CD4-positive, alpha-beta T cell (primary cell): ENCODE results near the gene OLFM1. TPM values are rescaled to one million over a fixed set of nuclear protein-coding genes. Genes with fewer than 3 reads are reported as not detected.

ENCODE experiments used
- ATAC-seq: fragments of 200-7000 bp; cut with Tn5 transposase; one replicate; pipeline ENCODE4 v1.10.0; 2022; ENCODE audit warnings: mild to moderate bottlenecking; ENCODE audit not compliant: poor library complexity
- CTCF ChIA-PET: fragments of 350-600 bp; sonication (Branson Sonifier 250); formaldehyde crosslinking; loops from one replicate; lab custom pipeline; 2021; ENCODE audit warnings: antibody characterized with exemption, inconsistent platforms; lab: Charles Lee
- POLR2A ChIA-PET: fragments of 350-600 bp; sonication (Branson Sonifier 250); formaldehyde crosslinking; loops from one replicate; lab custom pipeline; 2021; ENCODE audit warnings: antibody characterized with exemption, inconsistent platforms; lab: Charles Lee
- DNase-seq, 14 experiments: peaks; one replicate each; pipeline ENCODE4 v3.0.0-alpha.2; 2013 to 2020; ENCODE audit warnings: mixed read lengths in 2 of 14
- H3K27ac ChIP-seq, 2 donors: one replicate each; pipeline versions ENCODE4 v1.5.1 to v1.7.0; 2013; ENCODE audit warnings: low read length in 2 of 2, low read depth in 1 of 2, mild to moderate bottlenecking in 1 of 2
- H3K27me3 ChIP-seq, 2 experiments: 1 replicate in 1 of 2; 2 replicates in 1 of 2; pipeline versions ENCODE4 v1.6.1 to v1.7.0; 2013; ENCODE audit warnings: low read length in 2 of 2, control low read depth in 1 of 2, mild to moderate bottlenecking in 1 of 2, moderate library complexity in 1 of 2; ENCODE audit not compliant: insufficient read depth in 2 of 2, control insufficient read depth in 1 of 2
- H3K36me3 ChIP-seq: one replicate; pipeline ENCODE4 v1.6.1; 2013; ENCODE audit warnings: low read length, control low read depth; ENCODE audit not compliant: insufficient read depth
- H3K4me1 ChIP-seq: one replicate; pipeline ENCODE4 v1.6.1; 2013; ENCODE audit warnings: low read length, control low read depth; ENCODE audit not compliant: insufficient read depth
- H3K4me3 ChIP-seq: one replicate; pipeline ENCODE4 v1.5.1; 2013; ENCODE audit warnings: mild to moderate bottlenecking, low read length, moderate library complexity
- H3K9me3 ChIP-seq, 2 experiments: 1 replicate in 1 of 2; 2 replicates in 1 of 2; pipeline versions ENCODE4 v1.6.1 to v1.7.0; 2013; ENCODE audit warnings: low read length in 2 of 2, mild to moderate bottlenecking in 2 of 2, control low read depth in 1 of 2, moderate library complexity in 1 of 2; ENCODE audit not compliant: control insufficient read depth in 1 of 2, insufficient read depth in 1 of 2
- H3K27ac Mint-ChIP-seq: one replicate; pipeline ENCODE4 v1.8.0; 2020; ENCODE audit warnings: mixed read lengths
- H3K27me3 Mint-ChIP-seq: one replicate; pipeline ENCODE4 v1.8.0; 2021; ENCODE audit warnings: mixed read lengths
- H3K36me3 Mint-ChIP-seq: one replicate; pipeline ENCODE4 v1.8.0; 2021; ENCODE audit warnings: low read depth, mixed read lengths
- H3K4me1 Mint-ChIP-seq: one replicate; pipeline ENCODE4 v1.8.0; 2021; ENCODE audit warnings: low read depth, mixed read lengths
- H3K4me3 Mint-ChIP-seq: one replicate; pipeline ENCODE4 v1.8.0; 2020; ENCODE audit warnings: mild to moderate bottlenecking, mixed read lengths
- H3K9me3 Mint-ChIP-seq: one replicate; pipeline ENCODE4 v1.8.0; 2020; ENCODE audit warnings: mixed read lengths
- intact Hi-C, 2 experiments: fragments of 100-400 bp; cut with DNase I in 1 of 2; cut with micrococcal nuclease in 1 of 2; formaldehyde crosslinking; loops; one replicate each; pipeline versions ENCODE4 v1.15.1 to v1.9.0; 2023 to 2025; cut with DNase I, micrococcal nuclease
- total RNA-seq, 174 experiments: library from RNA in 2 of 174; stranded (reverse) in 2 of 174; gene quantifications; one replicate each; pipeline ENCODE4 v1.2.3 and lab custom pipeline; 2021 to 2026
- TF ChIP-seq, protein P1 (sequence below): fragments of 200-600 bp; IDR thresholded peaks from one replicate; pipeline ENCODE4 v1.8.0; 2022; ENCODE audit warnings: antibody characterized with exemption, mild to moderate bottlenecking

OLFM1 gene
- total RNA-seq, 2 experiments from 2014 or later, result not detected

- ChIA-PET CTCF (no interaction called here), POLR2A (no interaction called here)
- Histone ChIP-seq H3K4me1 (no peaks in the 10 kb centered on the region), H3K4me3 (no peak overlapping the region), H3K27ac (no peak overlapping the region), H3K27me3 (peaks cover 12 to 29% of the 10 kb centered on the region in 2 experiments), H3K36me3 (no peaks in the 10 kb centered on the region), H3K9me3 (peaks cover 0 to 22% of the 10 kb centered on the region in 2 experiments)
- TF ChIP-seq, protein P1, sequence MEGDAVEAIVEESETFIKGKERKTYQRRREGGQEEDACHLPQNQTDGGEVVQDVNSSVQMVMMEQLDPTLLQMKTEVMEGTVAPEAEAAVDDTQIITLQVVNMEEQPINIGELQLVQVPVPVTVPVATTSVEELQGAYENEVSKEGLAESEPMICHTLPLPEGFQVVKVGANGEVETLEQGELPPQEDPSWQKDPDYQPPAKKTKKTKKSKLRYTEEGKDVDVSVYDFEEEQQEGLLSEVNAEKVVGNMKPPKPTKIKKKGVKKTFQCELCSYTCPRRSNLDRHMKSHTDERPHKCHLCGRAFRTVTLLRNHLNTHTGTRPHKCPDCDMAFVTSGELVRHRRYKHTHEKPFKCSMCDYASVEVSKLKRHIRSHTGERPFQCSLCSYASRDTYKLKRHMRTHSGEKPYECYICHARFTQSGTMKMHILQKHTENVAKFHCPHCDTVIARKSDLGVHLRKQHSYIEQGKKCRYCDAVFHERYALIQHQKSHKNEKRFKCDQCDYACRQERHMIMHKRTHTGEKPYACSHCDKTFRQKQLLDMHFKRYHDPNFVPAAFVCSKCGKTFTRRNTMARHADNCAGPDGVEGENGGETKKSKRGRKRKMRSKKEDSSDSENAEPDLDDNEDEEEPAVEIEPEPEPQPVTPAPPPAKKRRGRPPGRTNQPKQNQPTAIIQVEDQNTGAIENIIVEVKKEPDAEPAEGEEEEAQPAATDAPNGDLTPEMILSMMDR, result no peak
- Mint-ChIP-seq H3K4me3 (no peak overlapping the region), H3K4me1 (no peaks in the 10 kb centered on the region), H3K9me3 (no peaks in the 10 kb centered on the region), H3K36me3 (no peaks in the 10 kb centered on the region), H3K27me3 (peaks cover 51% of the 10 kb centered on the region), H3K27ac (no peak overlapping the region)
- no peak for DNase-seq
- intact Hi-C loops, result no loop called here
- ATAC-seq, result no peak
These were observed 8.4 kb upstream of the OLFM1 start for GRCh38 chr9:135079018-135079417.

DNA sequence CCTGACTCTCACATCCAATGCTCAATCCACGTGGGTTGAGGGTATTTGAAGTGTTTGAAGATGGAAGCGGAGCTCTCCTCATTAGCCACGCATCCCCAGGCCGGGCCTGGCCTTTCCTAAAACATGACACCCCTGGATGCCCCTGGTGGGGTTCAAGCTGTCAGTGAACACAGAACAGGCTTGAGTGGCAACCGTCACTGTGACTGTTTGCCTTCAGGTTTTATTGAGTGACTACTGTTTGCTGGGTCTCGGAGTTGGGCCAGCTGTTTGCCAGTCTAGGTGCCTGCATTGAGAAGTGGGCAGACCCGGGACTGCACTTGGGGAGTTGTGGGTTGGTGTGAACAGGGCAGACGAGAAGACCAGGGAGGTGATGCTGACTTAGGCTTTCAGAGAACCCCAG lies 7.8 kb upstream of the OLFM1 start:
- H3K36me3 Mint-ChIP-seq, result no peaks in the 10 kb centered on the region
- no peak overlapping the region for H3K4me3 Mint-ChIP-seq
- H3K36me3 ChIP-seq, result no peaks in the 10 kb centered on the region
- peaks cover 12 to 31% of the 10 kb centered on the region in 2 experiments for H3K27me3 ChIP-seq
- no peak overlapping the region for H3K4me3 ChIP-seq
- no peak overlapping the region for H3K27ac Mint-ChIP-seq
- ATAC-seq, result no peak
- H3K4me1 Mint-ChIP-seq, result no peaks in the 10 kb centered on the region
- no peak overlapping the region for H3K27ac ChIP-seq
- H3K9me3 ChIP-seq, result peaks cover 0 to 22% of the 10 kb centered on the region in 2 experiments
- ChIA-PET POLR2A (no interaction called here), CTCF (no interaction called here)
- DNase-seq, result no peak
- intact Hi-C loops, result no loop called here
- no peaks in the 10 kb centered on the region for H3K9me3 Mint-ChIP-seq
- peaks cover 53% of the 10 kb centered on the region for H3K27me3 Mint-ChIP-seq
- TF ChIP-seq, protein P1, result no peak
- H3K4me1 ChIP-seq, result no peaks in the 10 kb centered on the region

DNA sequence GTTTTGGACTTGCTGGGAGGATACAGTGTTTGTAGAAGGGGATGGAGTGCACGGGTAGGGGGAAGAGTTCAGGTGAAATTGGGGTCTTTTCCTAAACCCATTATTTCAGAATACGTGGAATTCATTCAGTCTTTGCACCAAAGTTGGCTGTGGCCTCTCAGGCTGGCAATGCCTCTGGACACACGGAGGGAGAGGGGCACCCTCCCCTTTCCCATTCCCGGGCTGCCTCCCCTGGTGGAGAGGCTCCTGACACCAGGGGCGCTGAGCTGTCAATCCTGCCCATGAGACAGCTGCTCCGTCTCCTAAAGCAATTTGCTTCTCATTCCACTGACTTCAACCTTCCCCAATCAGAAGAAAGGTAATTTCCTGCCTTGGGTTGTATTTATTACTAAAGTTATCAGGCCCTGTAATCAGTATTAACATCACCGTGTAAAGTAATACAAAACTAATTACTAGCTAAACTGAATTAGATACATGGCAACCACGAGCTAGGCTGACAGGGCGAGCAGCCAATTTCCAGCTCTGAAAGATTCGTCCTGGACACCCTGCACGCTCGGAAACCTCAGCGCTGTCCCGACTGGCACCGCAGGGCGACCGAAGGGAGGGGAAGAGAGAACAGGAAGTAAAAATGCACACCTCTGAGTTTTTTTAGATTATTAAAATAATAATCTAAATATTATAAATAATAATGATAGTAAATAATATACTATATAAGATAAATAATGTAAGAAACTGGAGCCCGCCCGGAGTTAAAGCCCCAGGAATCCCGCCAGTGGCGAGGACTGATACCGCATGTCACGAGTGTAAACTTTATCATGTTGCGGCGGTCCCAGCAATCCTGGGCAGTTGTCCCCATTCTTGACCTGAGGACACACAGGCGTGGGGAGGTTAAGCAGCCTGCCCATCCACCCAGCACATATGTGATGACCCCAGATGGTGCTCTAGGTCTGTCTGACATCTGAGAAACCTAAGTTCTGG lies 6.9 kb upstream of the OLFM1 start:
- Mint-ChIP-seq H3K36me3 (no peaks in the 10 kb centered on the region), H3K9me3 (no peaks in the 10 kb centered on the region), H3K4me1 (no peaks in the 10 kb centered on the region), H3K27me3 (peaks cover 59% of the 10 kb centered on the region), H3K27ac (no peak overlapping the region), H3K4me3 (no peak overlapping the region)
- no peak overlapping the region for H3K4me3 ChIP-seq
- no peak for ATAC-seq
- H3K27me3 ChIP-seq, result peaks cover 16 to 40% of the 10 kb centered on the region in 2 experiments
- TF ChIP-seq, protein P1, result no peak
- no peaks in the 10 kb centered on the region for H3K4me1 ChIP-seq
- DNase-seq, result no peak
- ChIA-PET CTCF (no interaction called here), POLR2A (no interaction called here)
- intact Hi-C loops, result no loop called here
- no peaks in the 10 kb centered on the region for H3K36me3 ChIP-seq
- peaks cover 0 to 22% of the 10 kb centered on the region in 2 experiments for H3K9me3 ChIP-seq
- H3K27ac ChIP-seq, result no peak overlapping the region
